Activated T-cell treated with anti-CD3 and anti-CD28 coated beads, Interleukin-2, amount 50 U/mL, for 72 hours (primary cell): Measurements from ENCODE around the gene BCL11A. TPM values are rescaled to one million over a fixed set of nuclear protein-coding genes. Genes with fewer than 3 reads are reported as not detected.

Source experiments
- ATAC-seq, 2 donors: fragments of 150-1000 bp; cut with Tn5 transposase; replicated peaks in 1 of 2; 2 replicates each; pipeline ENCODE4 v1.10.0; 2021; ENCODE audit warnings: moderate library complexity in 2 of 2, mild to moderate bottlenecking in 1 of 2
- DNase-seq, 2 donors: peaks; one replicate each; pipeline ENCODE4 v3.0.0; 2021 to 2022; ENCODE audit warnings: mixed read lengths in 1 of 2
- H3K27ac Mint-ChIP-seq: one replicate; pipeline ENCODE4 v1.8.0; 2022; ENCODE audit warnings: mild to moderate bottlenecking, moderate library complexity, mixed read lengths
- H3K27me3 Mint-ChIP-seq: one replicate; pipeline ENCODE4 v1.8.0; 2022; ENCODE audit warnings: low read depth, mixed read lengths
- H3K36me3 Mint-ChIP-seq, 2 donors: one replicate each; pipeline ENCODE4 v1.8.0; 2022; ENCODE audit warnings: mixed read lengths in 2 of 2, mild to moderate bottlenecking in 1 of 2; ENCODE audit not compliant: insufficient read depth in 2 of 2
- H3K4me1 Mint-ChIP-seq: one replicate; pipeline ENCODE4 v1.8.0; 2022; ENCODE audit warnings: low read depth, mixed read lengths
- H3K4me3 Mint-ChIP-seq, 2 donors: one replicate each; pipeline ENCODE4 v1.8.0; 2022; ENCODE audit warnings: mild to moderate bottlenecking in 2 of 2, mixed read lengths in 2 of 2, moderate library complexity in 2 of 2
- H3K9me3 Mint-ChIP-seq, 2 donors: one replicate each; pipeline ENCODE4 v1.8.0; 2022; ENCODE audit warnings: mixed read lengths in 2 of 2
- total RNA-seq, 2 donors: library from RNA; stranded (reverse); gene quantifications; one replicate each; pipeline ENCODE4 v1.2.3, GENCODE V29; 2022

Gene BCL11A
- total RNA-seq, 2 donors from 2014 or later, result 1.00 to 1.2 TPM

DNA sequence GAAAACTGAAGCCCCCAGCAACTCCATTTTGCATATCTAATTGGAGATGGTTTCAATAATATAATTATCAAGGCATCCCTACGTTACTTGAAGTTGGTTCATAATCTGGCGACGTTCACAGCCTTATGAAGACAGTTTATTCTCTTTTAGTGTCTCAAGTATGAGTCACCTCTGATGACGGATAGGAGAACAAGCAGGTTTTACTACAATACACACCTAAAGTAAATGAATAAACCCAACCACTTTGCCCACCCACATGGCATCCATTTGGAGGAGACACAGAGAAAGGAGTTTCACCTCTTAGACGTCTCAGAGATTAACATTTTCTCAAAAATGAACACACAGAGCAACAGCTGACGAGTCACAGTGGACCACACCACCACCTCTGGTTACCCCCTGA lies 40.8 kb downstream of the BCL11A start:
- DNase-seq (peak in 1 of 2 donors; percentile 19), ATAC-seq (peak; percentile 46 to 61)
- Mint-ChIP-seq H3K27me3 (peaks cover 63% of the 10 kb centered on the region), H3K9me3 (no peaks in the 10 kb centered on the region), H3K4me3 (no peak overlapping the region), H3K4me1 (peaks cover 33% of the 10 kb centered on the region), H3K27ac (no peak overlapping the region), H3K36me3 (no peaks in the 10 kb centered on the region)

DNA sequence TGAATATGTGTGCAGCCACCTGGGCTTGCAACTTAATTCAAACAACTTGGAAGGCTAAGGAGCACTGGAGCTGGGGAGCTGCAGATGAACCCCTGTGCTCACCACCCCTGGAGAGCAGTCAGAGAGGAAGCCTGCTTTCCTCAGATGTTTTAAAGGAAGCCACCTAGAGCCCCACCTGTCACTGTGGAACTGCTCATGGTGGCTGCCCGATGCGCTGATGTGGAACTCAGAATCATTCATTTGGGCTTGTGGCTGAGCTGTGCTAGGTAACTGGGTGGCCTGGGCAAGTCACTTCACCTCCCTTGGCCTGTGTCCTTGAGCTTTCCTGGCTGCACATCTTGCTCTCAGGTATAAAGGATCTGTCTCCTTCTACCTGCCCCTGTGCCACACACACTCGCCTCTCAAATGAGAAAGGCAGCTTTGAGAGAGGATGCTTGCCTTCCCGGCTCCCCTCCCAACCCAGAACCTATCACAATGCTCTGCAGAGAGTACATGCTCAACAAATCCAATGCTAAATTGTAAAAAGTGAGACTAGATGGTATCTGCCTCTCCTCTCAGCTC lies 41.3 kb downstream of the BCL11A start:
- no peaks in the 10 kb centered on the region for H3K9me3 Mint-ChIP-seq
- no peak for ATAC-seq
- H3K4me1 Mint-ChIP-seq, result peaks cover 32% of the 10 kb centered on the region
- no peak for DNase-seq
- H3K27ac Mint-ChIP-seq, result no peak overlapping the region
- no peaks in the 10 kb centered on the region for H3K36me3 Mint-ChIP-seq
- peaks cover 60% of the 10 kb centered on the region for H3K27me3 Mint-ChIP-seq
- no peak overlapping the region for H3K4me3 Mint-ChIP-seq

GRCh38 chr2:60510713-60511112 lies 42.7 kb downstream of the BCL11A start:
- Mint-ChIP-seq H3K9me3 (no peaks in the 10 kb centered on the region), H3K27me3 (peaks cover 51% of the 10 kb centered on the region), H3K27ac (no peak overlapping the region), H3K4me3 (no peak overlapping the region), H3K36me3 (no peaks in the 10 kb centered on the region), H3K4me1 (peaks cover 23% of the 10 kb centered on the region)
- ATAC-seq, result no peak
- DNase-seq, result no peak

- Mint-ChIP-seq H3K4me3 (no peak overlapping the region), H3K4me1 (peaks cover 16% of the 10 kb centered on the region), H3K27ac (no peak overlapping the region), H3K36me3 (no peaks in the 10 kb centered on the region), H3K27me3 (peaks cover 64% of the 10 kb centered on the region), H3K9me3 (no peaks in the 10 kb centered on the region)
- ATAC-seq, result no peak
- DNase-seq, result no peak
Measured at GRCh38 chr2:60509066-60509465, 44.4 kb downstream of the BCL11A start.

- ATAC-seq (no peak), DNase-seq (no peak)
- Mint-ChIP-seq H3K36me3 (no peaks in the 10 kb centered on the region), H3K4me1 (peaks cover 16% of the 10 kb centered on the region), H3K27ac (no peak overlapping the region), H3K4me3 (no peak overlapping the region), H3K27me3 (peaks cover 62% of the 10 kb centered on the region), H3K9me3 (no peaks in the 10 kb centered on the region)
Measured at GRCh38 chr2:60508339-60508917, 45.0 kb downstream of the BCL11A start.

DNA sequence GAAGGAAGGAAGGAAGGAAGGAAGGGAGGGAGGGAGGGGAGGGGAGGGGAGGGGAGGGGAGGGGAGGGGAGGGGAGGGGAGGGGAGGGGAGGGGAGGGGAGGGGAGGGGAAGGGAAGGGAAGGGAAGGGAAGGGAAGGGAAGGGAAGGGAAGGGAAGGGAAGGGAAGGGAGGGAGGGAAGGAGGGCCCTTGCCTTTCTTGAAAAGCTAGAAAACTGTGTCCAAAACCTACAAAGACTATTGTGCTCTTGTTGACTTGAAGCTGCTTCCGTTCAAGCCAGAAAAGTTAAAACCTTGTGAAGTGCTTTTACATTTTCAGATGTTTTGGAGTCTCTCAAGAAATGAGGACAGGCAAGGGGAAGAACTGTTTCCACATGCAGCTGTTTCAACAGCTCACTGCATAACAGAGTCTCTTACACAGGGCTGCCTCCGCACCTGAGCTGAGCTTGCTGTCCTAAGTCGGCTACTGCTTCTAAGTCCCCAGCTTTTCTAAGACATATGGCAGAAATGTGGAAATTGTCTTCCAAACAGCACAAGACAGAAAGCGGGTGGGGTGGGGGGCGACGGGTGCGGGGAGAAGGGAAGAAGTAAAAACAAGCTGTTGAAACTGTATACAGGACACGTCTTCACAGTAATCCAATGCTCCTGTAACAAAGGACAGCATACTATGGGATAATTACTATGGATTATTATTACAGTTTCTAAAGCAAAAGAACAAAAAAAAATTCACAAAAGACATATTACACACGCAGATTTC lies 46.1 kb downstream of the BCL11A start:
- Mint-ChIP-seq H3K36me3 (no peaks in the 10 kb centered on the region), H3K9me3 (no peaks in the 10 kb centered on the region), H3K4me3 (no peak overlapping the region), H3K4me1 (peaks cover 9% of the 10 kb centered on the region), H3K27ac (no peak overlapping the region), H3K27me3 (peaks cover 55% of the 10 kb centered on the region)
- no peak for DNase-seq
- no peak for ATAC-seq

DNA sequence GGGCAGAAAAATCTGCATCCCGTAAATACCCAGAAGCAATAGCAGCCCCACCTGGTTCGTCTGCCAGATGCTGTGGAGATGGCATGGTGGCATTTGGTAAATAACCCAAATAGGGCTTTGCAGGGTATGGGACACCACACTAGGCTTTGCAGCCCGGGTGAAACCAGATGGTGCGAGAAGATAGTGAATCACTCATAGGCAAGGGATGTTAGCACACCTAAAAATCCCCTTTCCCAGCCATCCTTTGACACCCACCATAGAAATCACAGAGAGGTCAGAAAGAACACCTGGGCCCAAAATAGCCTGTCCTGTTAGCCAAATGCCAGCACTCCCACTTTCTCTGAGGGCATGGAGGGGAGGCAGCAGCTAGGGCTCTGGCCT lies 47.6 kb downstream of the BCL11A start:
- Mint-ChIP-seq H3K4me3 (no peak overlapping the region), H3K27me3 (peaks cover 50% of the 10 kb centered on the region), H3K36me3 (no peaks in the 10 kb centered on the region), H3K4me1 (peaks cover 7% of the 10 kb centered on the region), H3K9me3 (no peaks in the 10 kb centered on the region), H3K27ac (no peak overlapping the region)
- DNase-seq (no peak), ATAC-seq (peak in 1 of 2 donors; percentile 52)

DNA sequence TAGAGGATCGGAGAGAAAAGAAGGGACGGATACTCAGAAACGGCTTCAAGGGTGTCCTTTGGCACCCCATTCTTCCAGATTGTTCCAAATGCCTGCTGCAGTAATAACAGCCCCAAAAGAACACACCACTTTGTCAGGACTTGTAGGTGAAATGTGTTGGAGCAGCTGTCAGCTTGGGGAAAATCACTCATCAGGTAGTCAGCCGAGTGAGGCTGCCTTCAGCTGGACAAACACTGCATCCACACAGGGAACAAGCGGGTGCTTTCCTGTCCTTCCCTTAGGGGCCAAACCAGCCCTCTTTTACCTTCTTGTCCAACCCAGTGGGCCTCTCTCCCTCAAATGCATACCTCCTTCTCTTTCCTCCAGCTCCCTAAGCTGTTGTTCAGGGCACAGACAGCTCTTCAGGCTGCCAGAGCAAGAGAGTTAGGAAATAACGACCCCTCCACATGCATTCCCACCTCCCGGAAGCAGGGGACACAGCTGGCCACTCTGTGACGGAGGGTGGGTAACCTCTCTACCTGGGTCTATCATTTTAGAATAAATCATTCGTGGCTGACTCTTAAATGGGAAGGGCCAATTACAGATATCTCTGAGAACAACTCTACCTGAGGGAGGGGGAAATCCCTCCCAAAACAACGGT lies 48.1 kb downstream of the BCL11A start:
- ATAC-seq, result no peak
- Mint-ChIP-seq H3K4me3 (no peak overlapping the region), H3K4me1 (peaks cover 7% of the 10 kb centered on the region), H3K36me3 (no peaks in the 10 kb centered on the region), H3K27ac (no peak overlapping the region), H3K9me3 (no peaks in the 10 kb centered on the region), H3K27me3 (peaks cover 45% of the 10 kb centered on the region)
- no peak for DNase-seq

DNA sequence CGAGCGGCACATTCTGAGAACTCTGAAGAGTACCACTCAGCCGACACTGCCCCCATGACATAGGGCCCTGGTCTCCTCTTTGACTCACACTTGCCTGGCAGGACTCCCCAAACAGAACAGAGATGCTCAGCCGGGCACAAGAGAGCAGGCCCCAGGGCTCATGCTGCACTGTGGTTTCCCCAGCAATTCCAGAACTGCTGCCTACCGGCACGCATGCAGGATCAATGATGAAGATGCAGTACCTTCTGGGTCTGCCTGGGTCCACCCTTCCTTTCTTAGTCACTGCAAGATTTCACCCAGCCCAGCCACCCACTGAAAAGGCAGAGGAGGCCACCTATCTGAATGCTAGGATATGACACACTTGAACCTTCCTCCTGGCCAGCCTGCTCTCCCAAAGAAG lies 49.4 kb downstream of the BCL11A start:
- Mint-ChIP-seq H3K27ac (no peak overlapping the region), H3K4me3 (no peak overlapping the region), H3K36me3 (no peaks in the 10 kb centered on the region), H3K4me1 (peaks cover 10% of the 10 kb centered on the region), H3K27me3 (peaks cover 34% of the 10 kb centered on the region), H3K9me3 (no peaks in the 10 kb centered on the region)
- no peak for DNase-seq
- no peak for ATAC-seq

GRCh38 chr2:60502144-60502543 lies 51.3 kb downstream of the BCL11A start:
- Mint-ChIP-seq H3K4me3 (no peak overlapping the region), H3K27ac (no peak overlapping the region), H3K27me3 (peaks cover 27% of the 10 kb centered on the region), H3K4me1 (peaks cover 19% of the 10 kb centered on the region), H3K36me3 (no peaks in the 10 kb centered on the region), H3K9me3 (no peaks in the 10 kb centered on the region)
- DNase-seq (no peak), ATAC-seq (no peak)

DNA sequence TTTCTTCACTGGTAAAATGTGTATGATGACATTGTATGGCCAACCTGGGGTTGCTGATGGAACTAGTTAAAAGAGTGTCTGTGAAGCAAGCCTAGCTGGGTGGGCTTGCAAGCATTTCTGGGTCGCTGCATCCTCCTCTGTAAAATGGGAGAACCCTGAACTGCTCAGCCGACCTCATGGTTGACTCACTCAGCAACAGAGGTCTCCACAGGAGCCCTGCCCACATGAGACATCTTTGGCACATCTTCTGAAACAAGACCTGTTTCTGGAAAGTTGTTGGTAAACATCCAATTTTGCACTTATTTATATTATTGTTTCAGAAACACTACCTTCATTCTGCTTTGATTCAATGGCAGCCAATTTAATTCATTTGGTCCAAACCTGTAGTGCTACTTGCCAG lies 52.6 kb downstream of the BCL11A start:
- no peak overlapping the region for H3K27ac Mint-ChIP-seq
- peaks cover 26% of the 10 kb centered on the region for H3K27me3 Mint-ChIP-seq
- DNase-seq (no peak), ATAC-seq (no peak)
- H3K36me3 Mint-ChIP-seq, result no peaks in the 10 kb centered on the region
- no peaks in the 10 kb centered on the region for H3K9me3 Mint-ChIP-seq
- peaks cover 16% of the 10 kb centered on the region for H3K4me1 Mint-ChIP-seq
- H3K4me3 Mint-ChIP-seq, result no peak overlapping the region

DNA sequence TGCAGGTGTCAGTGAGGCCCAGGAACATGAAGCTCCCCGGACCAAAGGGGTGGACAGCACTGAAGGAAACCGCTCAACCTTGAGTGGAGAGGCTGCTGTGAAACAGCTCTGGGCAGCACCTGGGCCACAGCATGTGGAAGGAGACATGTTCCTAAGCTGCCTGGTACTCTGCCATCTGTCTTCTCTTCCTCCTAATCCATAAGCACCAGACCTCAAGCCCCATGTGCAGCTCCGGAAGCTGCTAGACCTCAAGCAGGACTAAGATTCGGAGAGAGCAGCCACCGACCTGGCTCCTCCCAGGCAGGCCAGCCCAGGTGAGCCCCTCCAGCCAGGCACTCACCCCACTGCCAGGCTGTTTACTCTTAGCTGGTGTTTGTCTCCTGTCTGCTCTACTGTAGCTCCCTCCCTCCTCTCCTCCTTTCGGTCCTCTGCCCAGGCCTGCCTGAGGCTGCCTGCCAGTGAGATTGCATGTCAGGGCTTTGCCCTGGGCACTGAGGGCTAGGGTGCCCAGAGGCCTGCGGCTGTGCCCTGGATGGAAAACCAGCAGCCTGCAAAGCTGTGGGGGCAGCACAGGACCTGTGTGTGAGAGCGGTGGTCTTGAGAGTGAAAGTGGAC lies 53.7 kb downstream of the BCL11A start:
- Mint-ChIP-seq H3K27ac (no peak overlapping the region), H3K36me3 (no peaks in the 10 kb centered on the region), H3K27me3 (peaks cover 18% of the 10 kb centered on the region), H3K9me3 (no peaks in the 10 kb centered on the region), H3K4me1 (peaks cover 12% of the 10 kb centered on the region), H3K4me3 (no peak overlapping the region)
- no peak for DNase-seq
- no peak for ATAC-seq

DNA sequence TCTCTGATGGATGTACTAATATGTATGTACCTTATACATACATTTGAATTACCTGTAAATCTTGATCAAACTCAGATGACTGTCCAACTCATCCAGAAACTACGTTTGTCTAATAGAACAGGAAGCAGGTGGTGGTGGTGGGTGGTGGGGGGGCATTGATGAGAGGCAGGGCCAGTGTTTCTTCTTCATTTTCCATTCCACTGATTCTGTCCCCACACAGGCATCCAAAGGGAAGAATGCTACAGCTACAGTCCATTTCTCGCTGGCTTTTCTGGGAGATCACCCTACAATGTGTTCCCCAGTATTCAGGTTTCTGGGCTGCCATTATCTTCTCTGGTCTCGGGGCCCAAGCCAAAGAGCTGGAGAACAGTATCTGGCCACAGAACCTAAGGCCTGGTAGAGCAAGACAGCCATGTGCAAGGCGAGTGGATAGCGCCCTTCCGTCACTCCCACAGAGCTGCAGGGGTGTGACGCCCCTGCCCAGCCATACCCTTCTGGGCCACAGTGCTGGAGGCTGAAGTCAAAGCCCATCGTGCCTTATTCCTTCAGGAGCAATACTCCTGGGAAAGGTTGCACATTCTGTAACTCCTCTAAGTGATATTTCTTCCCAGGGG lies 54.5 kb downstream of the BCL11A start:
- H3K4me3 Mint-ChIP-seq, result no peak overlapping the region
- H3K36me3 Mint-ChIP-seq, result no peaks in the 10 kb centered on the region
- H3K27me3 Mint-ChIP-seq, result peaks cover 9% of the 10 kb centered on the region
- no peak overlapping the region for H3K27ac Mint-ChIP-seq
- DNase-seq (no peak), ATAC-seq (peak in 1 of 2 donors; percentile 25)
- peaks cover 12% of the 10 kb centered on the region for H3K4me1 Mint-ChIP-seq
- no peaks in the 10 kb centered on the region for H3K9me3 Mint-ChIP-seq
